Stimulated activated CD8-positive, alpha-beta memory T cell treated with anti-CD3 and anti-CD28 coated beads, Interleukin-4, amount 100 ng/mL, for 4 hours (primary cell): ENCODE measurements around the gene THSD4.
"Not testable (repeated sequence)": the region's sequence is repeated elsewhere in the genome, so short reads cannot be mapped to it uniquely, and the experiment has no call there.

Experiments used
- DNase-seq, 2 donors: peaks; one replicate each; pipeline ENCODE4 v3.0.0-alpha.2; 2020; ENCODE audit warnings: low read depth in 2 of 2, low spot score in 1 of 2

THSD4 gene

DNA sequence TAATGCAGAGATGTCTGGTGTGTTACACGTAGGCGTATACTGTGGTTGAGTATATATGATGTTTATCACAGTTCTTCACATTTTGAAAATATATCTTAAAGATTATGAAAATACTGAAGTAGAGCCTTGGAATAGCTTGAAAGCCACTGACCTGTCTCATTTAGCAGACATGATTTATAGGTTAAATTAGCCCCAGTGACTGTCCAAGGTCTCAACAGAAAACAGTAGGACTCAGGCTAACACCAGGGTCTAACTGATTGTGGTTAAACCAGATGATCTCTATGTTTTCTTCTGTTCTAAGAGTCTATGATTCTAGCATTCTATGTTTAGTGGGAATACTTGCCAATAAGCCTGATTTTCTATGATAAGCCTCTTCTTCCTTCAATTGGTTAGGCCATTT is 528.6 kb downstream of the THSD4 start:
- DNase-seq = no peak

DNA sequence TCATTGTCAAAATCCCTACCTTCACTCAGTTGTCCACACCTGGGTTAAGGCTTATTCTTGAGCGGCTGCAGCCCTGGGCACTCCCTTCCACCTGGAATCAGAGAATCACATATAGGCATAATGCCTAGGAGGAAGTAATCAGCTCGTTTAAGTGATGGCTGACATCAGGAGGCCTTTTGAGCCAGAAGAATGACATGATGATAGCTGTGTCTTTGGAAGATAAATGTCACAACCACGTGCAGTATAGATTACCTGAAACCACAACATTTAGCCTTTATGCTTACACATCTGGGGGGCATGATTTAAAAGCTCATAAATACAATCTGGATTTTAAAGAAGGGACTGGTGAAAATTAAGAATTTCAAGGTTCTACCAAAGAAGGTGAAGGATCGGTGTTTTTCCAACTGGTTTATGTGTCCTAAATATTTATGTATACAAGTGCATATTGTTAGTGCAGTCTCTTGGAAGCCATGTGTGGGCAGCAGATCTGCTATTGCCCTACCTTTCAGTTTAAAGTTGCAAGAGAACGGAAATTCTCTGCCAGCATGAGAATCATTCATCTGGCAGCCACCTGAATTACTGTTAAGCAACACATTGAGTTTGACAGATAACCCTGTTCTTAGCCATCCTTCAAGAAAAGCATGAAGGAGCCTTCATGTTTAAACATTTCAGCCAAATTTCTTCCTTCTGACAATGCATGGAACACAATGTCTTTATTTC is 531.7 kb downstream of the THSD4 start:
- DNase-seq = no peak

DNA sequence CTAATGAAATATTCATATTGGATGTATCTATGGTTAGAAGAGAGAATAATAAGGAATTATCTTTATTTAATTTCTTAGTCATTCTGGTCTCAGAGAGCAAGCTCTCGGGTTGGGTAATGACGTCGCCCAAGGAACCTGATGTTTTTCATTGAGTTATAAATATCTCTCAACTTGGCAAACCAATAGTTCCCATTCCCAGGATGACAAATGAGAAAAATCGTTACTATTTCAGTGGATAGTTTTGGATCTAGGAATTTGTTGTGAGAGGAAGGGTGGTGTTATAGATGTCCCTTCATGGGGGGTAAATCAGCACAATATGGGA is 532.2 kb downstream of the THSD4 start:
- no peak for DNase-seq

DNA sequence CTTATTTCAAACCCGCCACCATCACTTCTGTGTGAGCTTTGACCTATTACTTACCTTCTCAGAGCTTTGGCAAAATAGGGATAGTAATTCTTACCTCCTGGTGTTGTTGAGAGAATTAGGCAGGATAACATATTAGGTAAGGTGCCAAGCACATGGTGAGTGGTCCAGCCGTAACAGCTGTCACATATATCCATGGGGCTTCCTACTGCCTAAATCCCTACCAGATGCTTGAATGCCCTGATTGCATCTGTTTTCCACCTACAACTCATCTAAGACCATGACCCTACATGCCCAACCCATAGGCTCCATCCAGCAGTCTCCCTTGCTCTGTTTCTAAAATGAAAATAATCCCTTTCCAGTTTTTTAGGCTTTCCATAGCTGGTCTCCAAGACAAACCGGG is 532.8 kb downstream of the THSD4 start:
- DNase-seq = no peak

DNA sequence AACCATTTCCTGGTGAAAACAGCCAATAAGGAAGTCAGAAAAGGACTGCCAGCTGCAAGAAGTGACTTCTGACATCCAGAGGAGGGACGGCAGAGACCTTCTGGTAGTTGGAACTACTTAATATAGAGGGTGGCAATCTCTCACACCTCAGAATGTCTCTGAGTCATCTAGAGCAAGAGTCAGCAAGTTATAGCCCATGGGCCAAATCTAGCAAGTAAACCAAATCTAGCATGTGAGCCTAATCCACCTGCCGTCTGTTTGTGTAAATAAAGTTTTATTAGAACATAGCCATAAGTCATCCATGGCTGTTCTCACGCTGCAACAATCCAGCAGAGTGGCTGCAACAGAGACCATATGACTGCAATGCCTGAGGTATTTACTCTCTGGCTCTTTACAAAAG is 534.6 kb downstream of the THSD4 start:
- DNase-seq = no peak

DNA sequence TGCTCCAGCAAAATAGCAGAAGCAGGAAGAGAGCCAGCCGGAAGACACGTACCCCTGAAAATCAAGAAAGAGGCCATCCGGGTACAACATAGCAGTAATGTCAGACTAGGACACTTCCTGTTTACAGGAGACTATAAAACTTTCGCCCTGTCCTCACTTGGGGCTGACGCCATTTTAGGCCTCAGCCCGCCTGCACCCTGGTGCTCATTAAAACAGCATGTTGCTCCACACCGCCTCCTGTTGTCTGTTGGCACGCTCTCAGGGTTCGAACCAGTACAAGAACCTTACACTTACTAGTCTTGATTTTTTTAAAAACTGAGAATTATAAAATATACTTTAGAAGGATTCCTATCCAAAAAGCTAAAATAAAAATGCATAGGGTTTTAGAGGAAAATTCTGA is 535.3 kb downstream of the THSD4 start:
- no peak for DNase-seq

DNA sequence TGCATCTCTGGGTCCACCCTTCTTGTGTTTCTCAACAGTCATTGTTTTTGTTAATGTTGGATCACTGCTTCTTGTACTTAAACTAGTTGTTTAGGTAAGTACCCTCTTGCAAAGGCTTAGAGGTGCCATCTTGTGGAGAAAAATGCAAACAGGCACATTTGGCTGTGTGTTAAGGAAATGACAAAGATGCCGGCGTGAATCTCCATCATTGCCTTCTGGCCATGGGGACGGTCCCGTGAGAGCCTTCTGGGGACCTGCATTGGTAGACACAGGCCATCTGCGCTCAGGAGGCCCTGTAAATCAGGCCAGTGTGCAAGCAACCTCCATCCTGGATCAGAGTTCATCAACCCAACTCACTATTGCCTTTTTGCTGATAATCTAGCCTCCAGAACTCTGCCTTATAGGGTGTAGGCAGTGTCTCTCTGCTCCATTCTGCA is 536.5 kb downstream of the THSD4 start:
- DNase-seq = no peak

DNA sequence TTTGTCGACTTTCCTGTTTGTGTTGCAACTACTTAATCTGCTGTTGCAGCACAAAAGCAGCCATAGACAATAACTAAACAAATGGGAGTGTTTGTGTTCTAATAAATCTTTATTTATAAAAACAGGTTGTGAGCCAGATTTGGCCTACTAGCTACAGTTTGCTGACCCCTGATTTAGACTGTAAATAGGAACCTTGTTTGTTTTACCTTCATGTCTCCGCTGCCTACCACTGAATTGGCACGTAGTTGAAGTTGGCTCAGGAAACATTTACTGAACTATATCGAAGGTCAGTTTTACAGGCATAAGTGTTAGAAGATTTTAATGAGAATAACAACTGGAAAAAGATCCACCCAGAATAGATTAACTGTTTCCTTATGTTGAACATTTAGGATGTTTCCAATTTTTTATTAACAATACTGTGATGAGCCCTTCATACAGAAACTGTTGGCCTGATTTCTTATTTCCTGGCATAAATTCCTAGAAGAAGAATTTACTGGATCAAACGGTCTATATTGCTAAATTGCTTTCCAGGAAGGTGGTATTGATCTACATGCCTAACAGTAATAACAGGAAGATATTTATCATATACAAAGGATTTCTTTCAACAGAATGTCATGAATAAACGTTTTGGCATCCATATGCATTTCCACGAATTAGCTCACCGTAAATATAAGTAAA is 538.9 kb downstream of the THSD4 start:
- DNase-seq = no peak

DNA sequence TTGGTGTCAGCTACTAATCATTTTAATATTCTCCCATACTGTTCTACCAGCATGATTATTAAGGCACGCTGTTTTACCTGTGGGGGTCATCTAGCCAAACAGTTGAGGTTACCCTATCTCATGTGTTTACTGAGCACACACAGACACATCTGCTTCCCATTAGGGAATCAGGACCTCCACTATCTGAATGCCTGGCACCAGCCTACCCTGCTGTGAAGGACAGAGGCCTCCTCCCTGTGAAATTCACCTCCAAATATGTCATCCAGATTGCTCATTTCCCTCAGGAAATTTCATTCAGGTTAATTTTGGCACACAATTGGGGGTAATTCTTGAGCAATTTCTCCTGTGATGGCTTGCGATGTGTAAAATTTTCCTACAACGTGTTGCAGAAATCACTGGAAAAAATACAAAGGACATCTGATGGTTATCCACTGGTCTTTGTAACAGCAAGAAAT is 539.5 kb downstream of the THSD4 start:
- no peak for DNase-seq

DNA sequence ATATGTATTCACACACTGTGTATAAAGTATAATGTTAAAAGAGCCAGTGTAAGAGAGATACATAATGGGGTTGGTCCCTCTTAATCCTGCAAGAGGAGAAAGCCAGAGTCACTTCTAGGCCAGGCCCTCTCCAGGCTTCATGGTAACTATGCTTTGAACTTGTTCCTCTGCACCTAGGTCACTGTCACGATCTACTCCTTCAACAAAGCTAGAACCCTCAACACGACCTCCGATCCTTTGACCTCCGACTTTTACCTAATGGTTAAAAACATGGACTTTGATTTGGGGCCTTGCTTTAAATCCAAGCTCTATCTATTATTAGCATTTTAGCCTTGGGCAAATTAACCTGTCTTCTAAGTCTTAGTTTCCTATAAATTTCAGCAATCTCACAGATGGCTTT is 541.2 kb downstream of the THSD4 start:
- DNase-seq = no peak

DNA sequence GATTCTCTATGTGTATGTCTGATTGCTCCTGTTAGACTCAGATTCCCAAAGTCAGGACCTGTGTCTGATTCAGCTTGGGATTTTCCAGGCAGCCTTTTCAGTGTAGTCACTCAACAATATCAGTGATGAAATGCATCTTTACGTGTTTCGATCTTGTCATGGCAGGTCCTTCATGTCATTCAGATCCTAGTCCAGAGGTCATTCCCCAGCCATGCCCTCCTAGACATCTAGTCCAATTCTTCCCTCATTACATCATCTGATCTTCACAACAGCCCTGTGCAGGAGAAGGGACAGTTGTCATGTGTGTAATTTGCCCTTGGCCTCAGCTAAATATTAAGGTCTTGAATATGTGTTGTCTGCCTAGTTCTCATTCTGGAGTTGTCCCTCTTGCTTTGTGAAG is 541.9 kb downstream of the THSD4 start:
- no peak for DNase-seq

DNA sequence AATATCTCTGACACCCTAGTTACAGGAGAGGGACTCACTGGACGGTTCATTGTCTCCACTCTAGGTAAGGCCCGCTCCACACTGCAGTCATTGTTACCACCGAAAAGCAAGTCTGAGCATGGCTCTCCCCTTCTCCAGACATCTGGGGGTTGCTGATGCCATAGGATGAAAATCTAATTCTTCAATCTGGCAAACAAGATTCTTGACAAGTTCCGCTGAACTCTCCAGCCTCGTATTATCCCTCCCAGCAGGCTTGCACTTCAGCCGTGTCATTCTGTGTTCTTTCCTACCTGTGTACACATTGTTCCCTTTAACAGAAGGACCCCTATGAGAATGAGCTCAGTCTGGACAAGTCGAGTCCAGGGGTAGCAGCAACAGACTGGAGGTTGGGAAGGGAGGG is 542.8 kb downstream of the THSD4 start:
- no peak for DNase-seq

DNA sequence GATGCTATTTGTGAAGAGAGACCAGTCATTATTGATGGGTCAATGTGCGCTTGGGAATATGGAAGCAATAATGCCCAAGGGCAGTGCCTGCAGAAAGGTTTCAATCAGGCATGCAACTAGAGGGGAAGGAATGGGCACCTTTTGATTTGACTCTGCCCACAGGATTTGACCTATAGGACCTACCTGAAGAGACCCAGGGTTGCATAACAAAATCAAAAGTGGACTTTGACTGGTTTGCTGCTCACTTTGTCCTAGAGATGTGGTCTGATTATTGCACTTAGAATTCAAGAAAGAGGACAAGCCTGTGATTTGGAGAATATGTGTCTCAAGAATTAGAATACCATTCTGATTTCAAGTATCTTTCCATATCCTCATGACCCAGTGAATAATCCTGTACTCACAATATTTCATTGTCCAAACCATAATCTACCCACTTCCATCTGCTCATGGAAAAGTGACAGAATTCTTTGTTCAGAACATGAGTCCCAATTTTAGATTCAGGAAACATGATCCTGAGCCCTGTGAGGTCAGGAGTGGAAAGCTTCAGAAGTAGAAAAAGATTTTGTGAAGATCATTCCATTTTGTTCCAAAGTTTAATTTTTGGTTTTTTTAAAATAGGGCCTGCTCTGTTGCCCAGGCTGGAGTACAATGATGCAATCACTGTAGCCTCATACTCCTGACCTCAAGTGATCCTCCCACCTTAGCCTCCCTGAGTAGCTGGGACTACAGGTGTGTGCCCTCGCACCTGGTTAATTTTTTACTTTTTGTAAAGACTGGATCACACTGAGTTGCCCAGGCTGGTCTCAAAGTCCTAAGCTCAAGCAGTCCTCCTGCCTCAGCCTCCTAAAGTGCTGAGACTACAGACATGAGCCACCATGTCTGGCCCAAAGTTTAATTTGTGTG is 543.8 kb downstream of the THSD4 start:
- DNase-seq = no peak

DNA sequence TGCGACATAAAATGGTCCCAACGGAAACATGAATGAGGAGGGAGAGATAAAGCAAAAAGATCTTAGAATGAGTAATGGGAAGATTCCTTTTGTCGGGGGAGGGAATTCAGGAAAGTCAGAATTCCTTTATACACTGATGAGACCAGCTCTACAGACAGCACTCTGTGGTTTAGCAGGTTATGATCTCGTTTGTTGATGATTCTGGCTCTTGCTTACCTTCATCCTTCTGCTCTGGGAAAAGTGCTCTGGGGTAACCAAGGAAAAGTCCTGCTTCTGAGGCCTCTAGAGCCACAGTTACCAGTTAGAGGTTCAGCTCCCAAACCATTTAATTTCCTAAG is 544.4 kb downstream of the THSD4 start:
- no peak for DNase-seq

DNA sequence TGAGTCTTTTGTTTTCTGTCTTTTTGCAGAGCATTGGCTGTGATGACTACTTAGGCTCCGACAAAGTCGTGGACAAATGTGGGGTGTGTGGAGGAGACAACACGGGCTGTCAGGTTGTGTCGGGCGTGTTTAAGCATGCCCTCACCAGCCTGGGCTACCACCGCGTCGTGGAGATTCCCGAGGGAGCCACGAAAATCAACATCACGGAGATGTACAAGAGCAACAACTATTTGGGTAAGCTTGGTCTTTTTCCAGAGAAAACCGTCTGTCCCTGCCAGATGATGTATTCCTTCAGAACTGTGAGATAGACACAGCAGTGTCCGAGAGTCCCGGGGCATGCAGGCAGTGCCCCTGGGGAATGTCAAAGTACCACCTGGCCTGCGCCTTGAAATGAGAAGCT is 545.2 kb downstream of the THSD4 start:
- DNase-seq = no peak

DNA sequence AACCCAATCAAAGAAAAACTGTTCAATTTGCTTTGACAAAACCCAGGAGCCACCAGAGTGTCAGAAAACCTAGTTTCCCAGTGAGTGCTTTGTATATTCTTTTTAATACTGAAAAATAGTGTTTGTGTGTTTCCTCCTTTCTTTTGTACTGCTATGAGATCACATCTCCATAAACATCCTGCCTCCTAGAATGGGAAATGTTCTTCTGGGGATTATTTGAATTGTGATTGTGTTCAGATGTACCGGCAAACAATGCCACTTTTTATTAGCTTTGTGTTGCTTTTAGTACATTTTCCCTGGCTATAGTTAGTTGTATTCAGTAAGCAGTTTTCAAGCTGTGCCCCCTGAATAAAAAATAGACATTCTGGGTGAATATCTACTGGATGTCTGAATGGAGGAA is 547.0 kb downstream of the THSD4 start:
- DNase-seq = no peak

DNA sequence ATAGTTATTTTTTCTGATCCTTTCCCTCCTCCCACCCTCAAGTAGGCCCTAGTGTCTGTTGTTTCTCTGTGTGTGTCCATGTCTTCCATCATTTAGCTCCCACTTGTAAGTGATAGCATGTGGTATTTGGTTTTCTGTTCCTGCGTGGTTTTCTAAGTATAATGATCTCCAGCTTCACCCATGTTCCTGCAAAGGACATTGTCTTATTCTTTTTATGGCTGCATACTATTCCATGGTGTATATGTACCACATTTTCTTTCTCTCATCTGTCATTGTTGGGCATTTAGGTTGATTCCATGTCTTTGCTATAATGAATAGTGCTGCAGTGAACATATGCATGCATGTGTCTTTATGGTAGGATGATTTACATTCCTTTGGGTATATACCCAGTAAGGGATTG is 549.4 kb downstream of the THSD4 start:
- no peak for DNase-seq

DNA sequence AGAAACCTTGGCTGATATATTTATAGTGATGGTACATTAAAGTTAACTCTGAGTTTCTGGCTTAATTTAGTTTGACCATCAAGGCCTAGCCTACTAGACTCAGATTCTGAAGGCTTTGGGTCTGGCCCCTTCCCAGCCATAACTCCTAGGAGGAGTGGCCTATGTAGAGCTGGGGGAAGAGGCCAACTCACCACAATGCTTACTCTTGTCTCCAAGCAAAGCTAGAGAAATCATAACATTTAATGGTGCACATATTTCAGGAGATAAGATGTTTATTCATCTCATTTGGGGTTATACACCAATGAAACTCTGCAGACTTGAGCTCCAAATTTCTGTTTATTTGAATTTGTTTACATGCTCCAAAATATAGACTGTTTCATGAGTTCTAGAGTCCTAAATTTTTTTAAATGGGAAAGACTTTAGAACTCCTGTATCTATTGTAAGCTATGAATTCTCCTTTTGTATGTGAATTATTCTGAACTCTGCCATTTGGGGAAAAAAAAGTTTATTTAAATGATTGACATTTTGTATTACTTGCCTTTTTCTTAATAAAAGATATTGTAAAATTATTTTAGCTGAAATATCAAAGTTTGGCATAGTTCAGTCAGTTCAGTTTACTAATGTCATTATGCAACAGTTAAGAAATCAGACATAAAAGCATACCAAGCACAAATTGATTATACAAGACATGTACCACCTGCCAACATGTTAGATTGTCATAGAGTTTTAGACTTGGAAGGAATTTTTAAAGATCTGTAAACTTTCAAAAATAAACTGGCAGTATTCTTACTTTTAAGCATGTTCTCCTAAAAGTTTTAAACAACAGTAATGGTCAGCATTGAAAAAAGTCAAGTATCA is 551.7 kb downstream of the THSD4 start:
- no peak for DNase-seq

DNA sequence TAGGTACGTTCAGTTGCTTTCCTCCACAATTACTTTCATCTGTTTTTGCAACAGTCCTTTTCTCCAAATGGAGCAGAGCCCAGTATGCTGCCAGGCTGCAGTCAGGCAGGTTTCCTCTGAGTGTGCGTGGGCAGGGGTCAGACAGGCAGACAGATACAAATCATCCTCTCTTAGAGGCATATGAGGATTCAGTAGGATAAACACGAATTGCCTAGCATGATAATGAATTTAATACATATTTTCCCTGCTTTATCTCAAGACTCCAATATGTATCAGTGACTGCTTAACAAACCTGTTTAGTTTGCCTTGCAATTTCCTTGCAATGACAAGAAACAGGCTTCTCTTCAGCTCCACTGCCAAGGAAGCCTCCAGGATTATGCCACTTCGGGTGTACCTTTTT is 554.4 kb downstream of the THSD4 start:
- no peak for DNase-seq

DNA sequence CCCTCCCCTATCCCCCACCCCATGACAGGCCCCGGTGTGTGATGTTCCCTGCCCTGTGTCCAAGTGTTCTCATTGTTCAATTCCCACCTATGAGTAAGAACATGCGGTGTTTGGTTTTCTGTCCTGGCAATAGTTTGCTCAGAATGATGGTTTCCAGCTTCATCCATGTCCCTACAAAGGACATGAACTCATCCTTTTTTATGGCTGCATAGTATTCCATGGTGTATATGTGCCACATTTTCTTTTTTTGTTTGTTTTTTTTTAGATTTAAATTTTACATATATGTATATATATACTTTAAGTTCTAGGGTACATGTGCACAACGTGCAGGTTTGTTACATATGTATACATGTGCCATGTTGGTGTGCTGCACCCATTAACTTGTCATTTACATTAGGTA is 555.0 kb downstream of the THSD4 start:
- DNase-seq = not testable (repeated sequence)

DNA sequence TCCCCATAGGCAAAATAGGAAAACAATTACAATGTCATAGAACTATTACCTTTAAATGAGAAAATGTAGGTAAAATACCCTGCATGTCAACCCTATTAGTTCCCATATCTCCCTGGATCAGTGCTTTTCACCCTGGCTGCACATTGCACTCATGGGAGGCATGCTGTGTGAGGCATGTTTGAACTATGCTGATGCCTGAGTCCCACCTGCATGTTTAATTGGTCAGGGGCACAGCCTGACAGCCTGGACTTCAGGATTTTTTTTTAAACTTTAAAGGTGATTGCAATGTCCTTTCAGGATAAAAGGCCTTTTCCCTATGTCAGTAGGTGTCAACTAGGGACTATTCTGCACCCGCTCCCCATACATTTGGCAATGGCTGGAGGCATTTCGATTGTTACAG is 559.1 kb downstream of the THSD4 start:
- DNase-seq = no peak
